SU-DHL-6 (cell line): ENCODE results near the gene PLCL1.

Source experiments
- H2AFZ ChIP-seq: fragments of 200-600 bp; sonication (generic); 2 replicates; pipeline ENCODE4 v1.6.1; 2014; ENCODE audit warnings: low read depth, mild to moderate bottlenecking, moderate library complexity, mixed read lengths, antibody characterized with exemption, low read length; ENCODE audit not compliant: severe bottlenecking
- H3F3A ChIP-seq: fragments of 200-600 bp; shearing (Covaris generic); 2 replicates; pipeline ENCODE4 v1.6.0; 2016; ENCODE audit warnings: antibody characterized with exemption, mild to moderate bottlenecking; ENCODE audit not compliant: insufficient read depth
- H3K27ac ChIP-seq: fragments of 200-600 bp; sonication (generic); 2 replicates; pipeline ENCODE4 v1.5.1; 2016; ENCODE audit warnings: low read depth, mild to moderate bottlenecking, low read length, moderate library complexity, mixed read lengths
- H3K27me3 ChIP-seq: fragments of 200-600 bp; sonication (generic), shearing (Covaris generic); 2 replicates; pipeline ENCODE4 v1.6.0; 2014; ENCODE audit warnings: mild to moderate bottlenecking, low read length
- H3K36me3 ChIP-seq: fragments of 200-600 bp; sonication (generic); 2 replicates; pipeline ENCODE4 v1.6.1; 2014; ENCODE audit warnings: mild to moderate bottlenecking, low read length, mixed read lengths
- H3K4me2 ChIP-seq: fragments of 300-600, 200-600 bp; shearing (Covaris generic), sonication (generic); 2 replicates; pipeline ENCODE4 v1.6.0; 2014; ENCODE audit warnings: low read length, low read depth, mild to moderate bottlenecking; ENCODE audit not compliant: poor library complexity, severe bottlenecking
- H3K4me3 ChIP-seq: fragments of 200-600 bp; sonication (generic); 2 replicates; pipeline ENCODE4 v1.5.1; 2014; ENCODE audit warnings: antibody characterized with exemption, low read length, mild to moderate bottlenecking, mixed read lengths; ENCODE audit not compliant: insufficient read depth, poor library complexity, severe bottlenecking
- H3K79me2 ChIP-seq: fragments of 200-600 bp; sonication (generic); 2 replicates; pipeline ENCODE4 v1.6.1; 2014; ENCODE audit warnings: mild to moderate bottlenecking, low read length, moderate library complexity; ENCODE audit not compliant: insufficient read depth
- H3K9ac ChIP-seq: fragments of 200-600 bp; sonication (generic); 2 replicates; pipeline ENCODE4 v1.7.0; 2014; ENCODE audit warnings: mild to moderate bottlenecking, low read length
- H3K9me2 ChIP-seq: fragments of 200-600 bp; sonication (generic); replicated peaks from 2 replicates; pipeline ENCODE4 v1.6.1; 2014; ENCODE audit warnings: low read length; ENCODE audit not compliant: insufficient read depth
- H3K9me3 ChIP-seq: fragments of 200-600 bp; sonication (generic); 2 replicates; pipeline ENCODE4 v1.6.1; 2014; ENCODE audit warnings: low read length, mixed read lengths; ENCODE audit not compliant: insufficient read depth
- H4K20me1 ChIP-seq: fragments of 200-600 bp; sonication (generic); 2 replicates; pipeline ENCODE4 v1.6.1; 2014; ENCODE audit warnings: low read depth, mild to moderate bottlenecking, antibody characterized with exemption, low read length, moderate library complexity, mixed read lengths
- CTCF ChIP-seq: fragments of 200-600 bp; sonication (generic); IDR thresholded peaks from one replicate; pipeline ENCODE4 v1.5.1; 2017; ENCODE audit warnings: antibody characterized with exemption, mild to moderate bottlenecking, low read length, moderate library complexity; ENCODE audit not compliant: insufficient read depth, poor library complexity, severe bottlenecking
- EZH2phosphoT487 ChIP-seq: fragments of 200-600 bp; sonication (generic), shearing (Covaris generic); conservative IDR thresholded peaks from 2 replicates; pipeline ENCODE4 v1.6.1; 2018; ENCODE audit warnings: mild to moderate bottlenecking, antibody characterized with exemption, low read length, moderate library complexity, mixed read lengths

The PLCL1 gene

GRCh38 chr2:197885587-197885986, 81.2 kb downstream of the PLCL1 start:
- no peaks in the 10 kb centered on the region for H4K20me1 ChIP-seq
- no peaks in the 10 kb centered on the region for H3K79me2 ChIP-seq
- no peak overlapping the region for H2AFZ ChIP-seq
- no peak overlapping the region for H3K4me3 ChIP-seq
- TF ChIP-seq EZH2phosphoT487 (no peak), CTCF (no peak)
- H3K9me2 ChIP-seq = no peaks in the 10 kb centered on the region
- H3K4me2 ChIP-seq = no peak overlapping the region
- no peak overlapping the region for H3K9ac ChIP-seq
- no peak overlapping the region for H3K27ac ChIP-seq
- H3K27me3 ChIP-seq = no peaks in the 10 kb centered on the region
- H3F3A ChIP-seq = no peaks in the 10 kb centered on the region
- no peaks in the 10 kb centered on the region for H3K9me3 ChIP-seq
- H3K36me3 ChIP-seq = no peaks in the 10 kb centered on the region

- H3K27ac ChIP-seq = no peak overlapping the region
- H3K4me3 ChIP-seq = no peak overlapping the region
- no peak overlapping the region for H3K4me2 ChIP-seq
- no peaks in the 10 kb centered on the region for H3K36me3 ChIP-seq
- H3K9me2 ChIP-seq = no peaks in the 10 kb centered on the region
- H3K79me2 ChIP-seq = no peaks in the 10 kb centered on the region
- no peaks in the 10 kb centered on the region for H3K27me3 ChIP-seq
- no peak overlapping the region for H3K9ac ChIP-seq
- H3F3A ChIP-seq = no peaks in the 10 kb centered on the region
- H4K20me1 ChIP-seq = no peaks in the 10 kb centered on the region
- TF ChIP-seq EZH2phosphoT487 = no peak
- TF ChIP-seq CTCF = no peak
- no peaks in the 10 kb centered on the region for H3K9me3 ChIP-seq
- no peak overlapping the region for H2AFZ ChIP-seq
Measured at GRCh38 chr2:197888321-197888720, 83.9 kb downstream of the PLCL1 start.

GRCh38 chr2:197889041-197889440, 84.6 kb downstream of the PLCL1 start:
- H4K20me1 ChIP-seq = no peaks in the 10 kb centered on the region
- no peak overlapping the region for H2AFZ ChIP-seq
- H3K4me3 ChIP-seq = no peak overlapping the region
- H3K9ac ChIP-seq = no peak overlapping the region
- H3K36me3 ChIP-seq = no peaks in the 10 kb centered on the region
- no peaks in the 10 kb centered on the region for H3K9me3 ChIP-seq
- H3K9me2 ChIP-seq = no peaks in the 10 kb centered on the region
- no peaks in the 10 kb centered on the region for H3K79me2 ChIP-seq
- no peaks in the 10 kb centered on the region for H3F3A ChIP-seq
- H3K27ac ChIP-seq = no peak overlapping the region
- no peak for TF ChIP-seq EZH2phosphoT487
- TF ChIP-seq CTCF = no peak
- H3K4me2 ChIP-seq = no peak overlapping the region
- H3K27me3 ChIP-seq = no peaks in the 10 kb centered on the region
